Trophoblast cell (in vitro differentiated cells and primary cell): ENCODE measurements around the gene RPAP2.
A peak's percentile ranks its signal among the peaks of the same experiment; 100 is the strongest.

Experiments used
- DNase-seq, 2 donors: peaks; one replicate each; pipeline ENCODE4 v3.0.0-alpha.2; 2016
- H2AFZ ChIP-seq: 2 replicates; pipeline ENCODE4 v1.6.1; 2013; ENCODE audit warnings: low read length, moderate library complexity, mild to moderate bottlenecking; ENCODE audit not compliant: insufficient read depth, poor library complexity
- H2AK5ac ChIP-seq: 2 replicates; pipeline ENCODE4 v1.6.1; 2013; ENCODE audit warnings: mild to moderate bottlenecking, low read length
- H2BK120ac ChIP-seq: 2 replicates; pipeline ENCODE4 v1.6.1; 2013; ENCODE audit warnings: low read length, mild to moderate bottlenecking, moderate library complexity; ENCODE audit not compliant: insufficient read depth, poor library complexity
- H2BK12ac ChIP-seq: 2 replicates; pipeline ENCODE4 v1.6.1; 2013; ENCODE audit warnings: mild to moderate bottlenecking, low read length, moderate library complexity
- H2BK5ac ChIP-seq: 2 replicates; pipeline ENCODE4 v1.6.1; 2013; ENCODE audit warnings: low read length, low read depth, moderate library complexity, mild to moderate bottlenecking; ENCODE audit not compliant: poor library complexity
- H3K14ac ChIP-seq: 2 replicates; pipeline ENCODE4 v1.6.1; 2013; ENCODE audit warnings: mild to moderate bottlenecking, low read length
- H3K18ac ChIP-seq: 2 replicates; pipeline ENCODE4 v1.6.1; 2013; ENCODE audit warnings: mild to moderate bottlenecking, low read length
- H3K23ac ChIP-seq: 2 replicates; pipeline ENCODE4 v1.6.1; 2013; ENCODE audit warnings: low read length
- H3K27ac ChIP-seq: 2 replicates; pipeline ENCODE4 v1.5.1; 2013; ENCODE audit warnings: low read depth, mild to moderate bottlenecking, inconsistent platforms, low read length, moderate library complexity
- H3K27me3 ChIP-seq: 2 replicates; pipeline ENCODE4 v1.6.1; 2013; ENCODE audit warnings: inconsistent platforms, mild to moderate bottlenecking, low read length, moderate library complexity; ENCODE audit not compliant: insufficient read depth
- H3K36me3 ChIP-seq, 2 experiments: 1 replicate in 1 of 2; 2 replicates in 1 of 2; pipeline ENCODE4 v1.6.1; 2013; ENCODE audit warnings: low read length in 2 of 2, mild to moderate bottlenecking in 2 of 2, moderate library complexity in 1 of 2; ENCODE audit not compliant: insufficient read depth in 2 of 2, control insufficient read depth in 1 of 2
- H3K4ac ChIP-seq: 2 replicates; pipeline ENCODE4 v1.6.1; 2013; ENCODE audit warnings: low read depth, mild to moderate bottlenecking, low read length, moderate library complexity
- H3K4me1 ChIP-seq, 2 experiments: 1 replicate in 1 of 2; 2 replicates in 1 of 2; pipeline ENCODE4 v1.6.1; 2013; ENCODE audit warnings: low read length in 2 of 2, mild to moderate bottlenecking in 2 of 2, moderate library complexity in 1 of 2; ENCODE audit not compliant: insufficient read depth in 2 of 2, control insufficient read depth in 1 of 2
- H3K4me2 ChIP-seq: 2 replicates; pipeline ENCODE4 v1.6.1; 2013; ENCODE audit warnings: inconsistent platforms, mild to moderate bottlenecking, low read length, moderate library complexity
- H3K4me3 ChIP-seq: 2 replicates; pipeline ENCODE4 v1.5.1; 2013; ENCODE audit warnings: mild to moderate bottlenecking, low read depth, low read length, inconsistent platforms
- H3K79me1 ChIP-seq: one replicate; pipeline ENCODE4 v1.6.1; 2013; ENCODE audit warnings: low read length
- H3K79me2 ChIP-seq: 2 replicates; pipeline ENCODE4 v1.6.1; 2013; ENCODE audit warnings: low read length, mild to moderate bottlenecking; ENCODE audit not compliant: control insufficient read depth, insufficient read depth, poor library complexity
- H3K9ac ChIP-seq: 2 replicates; pipeline ENCODE4 v1.6.1; 2013; ENCODE audit warnings: mild to moderate bottlenecking, low read length
- H3K9me3 ChIP-seq: 2 replicates; pipeline ENCODE4 v1.6.1; 2013; ENCODE audit warnings: low read depth, mild to moderate bottlenecking, control low read depth, inconsistent platforms, low read length; ENCODE audit not compliant: insufficient read depth
- H4K12ac ChIP-seq: 2 replicates; pipeline ENCODE4 v1.6.1; 2013; ENCODE audit warnings: low read depth, mild to moderate bottlenecking, low read length, moderate library complexity
- H4K8ac ChIP-seq: 2 replicates; pipeline ENCODE4 v1.6.1; 2013; ENCODE audit warnings: low read depth, mild to moderate bottlenecking, low read length, moderate library complexity
- H4K91ac ChIP-seq: one replicate; pipeline ENCODE4 v1.6.1; 2013; ENCODE audit warnings: low read depth, mild to moderate bottlenecking, low read length, moderate library complexity
- WGBS: extraction: QIAGEN DNeasy Blood & Tissue Kit; methylation state at CpG from one replicate; pipeline ENCODE4 v1.1.7; 2013; ENCODE audit warnings: missing lambda C conversion rate; ENCODE audit not compliant: insufficient read length, insufficient coverage; ENCODE audit errors: extremely low coverage; 5-methylcytosine and 5-hydroxymethylcytosine counted together

RPAP2 gene

GRCh38 chr1:92441697-92442342, 143.0 kb downstream of the RPAP2 start:
- no peaks in the 10 kb centered on the region for H3K27me3 ChIP-seq
- no peak overlapping the region for H4K12ac ChIP-seq
- H3K9ac ChIP-seq, result no peak overlapping the region
- no peak overlapping the region for H2BK5ac ChIP-seq
- peaks cover 2% of the 10 kb centered on the region for H3K79me1 ChIP-seq
- no peak overlapping the region for H4K91ac ChIP-seq
- no peak overlapping the region for H2AK5ac ChIP-seq
- no peak overlapping the region for H3K4me3 ChIP-seq
- peak overlapping the region; percentile 16 for H2BK120ac ChIP-seq
- H2BK12ac ChIP-seq, result peak overlapping the region; percentile 59
- no peak overlapping the region for H3K14ac ChIP-seq
- H3K9me3 ChIP-seq, result no peaks in the 10 kb centered on the region
- peak overlapping the region; percentile 66 for H4K8ac ChIP-seq
- H3K4me1 ChIP-seq, result no peaks in the 10 kb centered on the region
- no peaks in the 10 kb centered on the region for H3K79me2 ChIP-seq
- H3K23ac ChIP-seq, result no peak overlapping the region
- DNase-seq, result no peak
- H3K4me2 ChIP-seq, result no peak overlapping the region
- no peak overlapping the region for H3K18ac ChIP-seq
- H3K36me3 ChIP-seq, result no peaks in the 10 kb centered on the region
- WGBS, result no CpG with 5 or more reads among the region's 32 CpGs
- no peak overlapping the region for H3K27ac ChIP-seq
- no peak overlapping the region for H3K4ac ChIP-seq
- peak overlapping the region; percentile 73 for H2AFZ ChIP-seq

- no peak for DNase-seq
- Histone ChIP-seq H3K4me2 (no peak overlapping the region), H2BK120ac (no peak overlapping the region), H3K27ac (no peak overlapping the region), H3K4ac (no peak overlapping the region), H2BK12ac (no peak overlapping the region), H3K79me2 (no peaks in the 10 kb centered on the region), H3K14ac (no peak overlapping the region), H4K12ac (no peak overlapping the region), H3K4me3 (no peak overlapping the region), H2AK5ac (no peak overlapping the region), H2AFZ (no peak overlapping the region), H3K23ac (no peak overlapping the region), H2BK5ac (no peak overlapping the region), H3K4me1 (peaks cover 2 to 3% of the 10 kb centered on the region in 2 experiments), H3K9me3 (no peaks in the 10 kb centered on the region), H3K79me1 (peaks cover 2% of the 10 kb centered on the region), H3K36me3 (no peaks in the 10 kb centered on the region), H4K8ac (no peak overlapping the region), H3K18ac (no peak overlapping the region), H4K91ac (no peak overlapping the region), H3K27me3 (no peaks in the 10 kb centered on the region), H3K9ac (no peak overlapping the region)
- no CpG with 5 or more reads among the region's 5 CpGs for WGBS
Measured at GRCh38 chr1:92442351-92442750, 143.5 kb downstream of the RPAP2 start.

- H2AFZ ChIP-seq, result no peak overlapping the region
- no peak for DNase-seq
- H3K79me2 ChIP-seq, result no peaks in the 10 kb centered on the region
- no peak overlapping the region for H3K14ac ChIP-seq
- H3K4ac ChIP-seq, result no peak overlapping the region
- no peaks in the 10 kb centered on the region for H3K36me3 ChIP-seq
- no peak overlapping the region for H2BK5ac ChIP-seq
- no peak overlapping the region for H3K18ac ChIP-seq
- H3K27me3 ChIP-seq, result no peaks in the 10 kb centered on the region
- H3K27ac ChIP-seq, result no peak overlapping the region
- H2BK120ac ChIP-seq, result no peak overlapping the region
- peak overlapping the region; percentile 69 for H2BK12ac ChIP-seq
- H3K4me3 ChIP-seq, result no peak overlapping the region
- no peaks in the 10 kb centered on the region for H3K9me3 ChIP-seq
- H3K79me1 ChIP-seq, result peaks cover 2% of the 10 kb centered on the region
- H4K91ac ChIP-seq, result no peak overlapping the region
- no peak overlapping the region for H4K8ac ChIP-seq
- no CpG with 5 or more reads among the region's 3 CpGs for WGBS
- H3K9ac ChIP-seq, result no peak overlapping the region
- H2AK5ac ChIP-seq, result no peak overlapping the region
- peaks cover 2 to 3% of the 10 kb centered on the region in 2 experiments for H3K4me1 ChIP-seq
- H4K12ac ChIP-seq, result no peak overlapping the region
- no peak overlapping the region for H3K4me2 ChIP-seq
- no peak overlapping the region for H3K23ac ChIP-seq
Measured at GRCh38 chr1:92443893-92444292, 145.0 kb downstream of the RPAP2 start.

GRCh38 chr1:92444351-92444750, 145.5 kb downstream of the RPAP2 start:
- Histone ChIP-seq H3K79me2 (no peaks in the 10 kb centered on the region), H3K4me3 (no peak overlapping the region), H3K4ac (no peak overlapping the region), H2BK12ac (peak overlapping the region; percentile 69), H3K9ac (no peak overlapping the region), H4K91ac (no peak overlapping the region), H2BK120ac (no peak overlapping the region), H4K8ac (no peak overlapping the region), H3K18ac (no peak overlapping the region), H3K9me3 (no peaks in the 10 kb centered on the region), H2AK5ac (no peak overlapping the region), H3K79me1 (peaks cover 2% of the 10 kb centered on the region), H2AFZ (no peak overlapping the region), H3K4me2 (no peak overlapping the region), H3K27ac (no peak overlapping the region), H3K14ac (no peak overlapping the region), H3K27me3 (no peaks in the 10 kb centered on the region), H3K36me3 (no peaks in the 10 kb centered on the region), H2BK5ac (no peak overlapping the region), H3K23ac (no peak overlapping the region), H3K4me1 (peaks cover 2 to 3% of the 10 kb centered on the region in 2 experiments), H4K12ac (no peak overlapping the region)
- peak in 1 of 2 donors; percentile 18 for DNase-seq
- no CpG with 5 or more reads among the region's 1 CpG for WGBS
